GM19372 (cell line): ENCODE data around the gene UGT2B7.

Experiments used
- ATAC-seq: cut with Tn5 transposase; IDR thresholded peaks from one replicate; pipeline ENCODE4 v1.9.1; 2021; ENCODE audit warnings: mild to moderate bottlenecking, low read depth, moderate library complexity; ENCODE audit not compliant: unreplicated experiment

The UGT2B7 gene

GRCh38 chr4:69147334-69147733 lies 51.1 kb downstream of the UGT2B7 start:
- no peak for ATAC-seq

- no peak for ATAC-seq
Measured at GRCh38 chr4:69154021-69154420, 57.7 kb downstream of the UGT2B7 start.

GRCh38 chr4:69156913-69157312 lies 60.6 kb downstream of the UGT2B7 start:
- ATAC-seq: no peak
